IMR-90 (cell line): ENCODE data around the gene TSPYL4. TPM values are rescaled to one million over a fixed set of nuclear protein-coding genes. Genes with fewer than 3 reads are reported as not detected.

ENCODE experiments used
- ATAC-seq: fragments of 200-7000 bp; cut with Tn5 transposase; 2 replicates; pipeline ENCODE4 v1.9.1; 2020; ENCODE audit warnings: low read depth, mild to moderate bottlenecking, moderate library complexity
- BruUV-seq: library from RNA; stranded (reverse); fragments of 400-500 nt; replicated peaks from 2 replicates; lab custom pipeline; 2021; lab: Mats Ljungman, UMichigan
- CTCF ChIA-PET: fragments of 300-600 bp; formaldehyde crosslinking; extraction: SDS; loops from one replicate; lab custom pipeline; 2021; ENCODE audit warnings: antibody characterized with exemption; lab: Yijun Ruan, JAX
- POLR2A ChIA-PET: fragments of 300-600 bp; sonication (Branson Sonifier 250); formaldehyde crosslinking; loops from one replicate; lab custom pipeline; 2022; ENCODE audit warnings: antibody characterized with exemption; ENCODE audit not compliant: unreplicated experiment; lab: Charles Lee
- DNase-seq: peaks from one replicate; pipeline ENCODE4 v3.0.0; 2013
- H2AFZ ChIP-seq: replicated peaks from 2 replicates; pipeline ENCODE3; 2013; ENCODE audit warnings: low read length, mild to moderate bottlenecking; ENCODE audit not compliant: poor library complexity
- H2AK5ac ChIP-seq: 2 replicates; pipeline ENCODE4 v1.6.1; 2013; ENCODE audit warnings: low read depth, low read length, inconsistent platforms
- H2AK9ac ChIP-seq: replicated peaks from 2 replicates; pipeline ENCODE3; 2013; ENCODE audit warnings: mild to moderate bottlenecking, low read depth, low read length, moderate library complexity; ENCODE audit not compliant: poor library complexity
- H2BK120ac ChIP-seq: 2 replicates; pipeline ENCODE4 v1.6.1; 2013; ENCODE audit warnings: low read depth, low read length, inconsistent platforms
- H2BK15ac ChIP-seq: 3 replicates; pipeline ENCODE4 v1.6.1; 2013; ENCODE audit warnings: low read depth, low read length, inconsistent platforms
- H2BK20ac ChIP-seq: 2 replicates; pipeline ENCODE4 v1.6.1; 2013; ENCODE audit warnings: low read depth, mild to moderate bottlenecking, inconsistent platforms, low read length, moderate library complexity
- H2BK5ac ChIP-seq: 2 replicates; pipeline ENCODE4 v1.6.1; 2013; ENCODE audit warnings: mild to moderate bottlenecking, low read depth, low read length, inconsistent platforms; ENCODE audit not compliant: poor library complexity, severe bottlenecking
- H3K14ac ChIP-seq: replicated peaks from 2 replicates; pipeline ENCODE4 v1.6.1; 2013; ENCODE audit warnings: low read depth, low read length, inconsistent platforms
- H3K18ac ChIP-seq: 2 replicates; pipeline ENCODE4 v1.6.1; 2013; ENCODE audit warnings: low read depth, low read length, control low read depth
- H3K23ac ChIP-seq: 2 replicates; pipeline ENCODE4 v1.6.1; 2013; ENCODE audit warnings: low read depth, low read length, inconsistent platforms
- H3K27ac ChIP-seq: 2 replicates; pipeline ENCODE4 v1.5.1; 2013; ENCODE audit warnings: mild to moderate bottlenecking, control low read depth, low read length; ENCODE audit not compliant: insufficient read depth
- H3K27me3 ChIP-seq: 2 replicates; pipeline ENCODE4 v1.6.1; 2013; ENCODE audit warnings: low read length; ENCODE audit not compliant: control insufficient read depth, insufficient read depth
- H3K36me3 ChIP-seq: 2 replicates; pipeline ENCODE4 v1.6.1; 2013; ENCODE audit warnings: low read length, mixed read lengths; ENCODE audit not compliant: control insufficient read depth, insufficient read depth
- H3K4ac ChIP-seq: 2 replicates; pipeline ENCODE4 v1.6.1; 2013; ENCODE audit warnings: low read depth, low read length, inconsistent platforms
- H3K4me1 ChIP-seq: 2 replicates; pipeline ENCODE4 v1.6.1; 2013; ENCODE audit warnings: low read length, mixed read lengths; ENCODE audit not compliant: control insufficient read depth, insufficient read depth
- H3K4me2 ChIP-seq: 2 replicates; pipeline ENCODE4 v1.6.1; 2013; ENCODE audit warnings: low read depth, mild to moderate bottlenecking, control low read depth, low read length, moderate library complexity
- H3K4me3 ChIP-seq: 2 replicates; pipeline ENCODE4 v1.5.1; 2013; ENCODE audit warnings: low read depth, mild to moderate bottlenecking, control low read depth, low read length, moderate library complexity; ENCODE audit not compliant: insufficient read depth
- H3K56ac ChIP-seq: 2 replicates; pipeline ENCODE4 v1.6.1; 2013; ENCODE audit warnings: low read length, inconsistent platforms; ENCODE audit not compliant: insufficient read depth; ENCODE audit errors: extremely low read depth
- H3K79me1 ChIP-seq, 2 experiments: 2 replicates each; pipeline ENCODE4 v1.6.1; 2013; ENCODE audit warnings: low read length in 2 of 2, inconsistent platforms in 1 of 2, low read depth in 1 of 2
- H3K9ac ChIP-seq: 2 replicates; pipeline ENCODE4 v1.6.1; 2013; ENCODE audit warnings: low read depth, low read length, control low read depth
- H3K9me1 ChIP-seq: 2 replicates; pipeline ENCODE4 v1.6.1; 2013; ENCODE audit warnings: low read length, inconsistent platforms; ENCODE audit not compliant: insufficient read depth
- H3K9me3 ChIP-seq: 2 replicates; pipeline ENCODE4 v1.6.1; 2013; ENCODE audit warnings: low read length; ENCODE audit not compliant: control insufficient read depth, insufficient read depth
- H4K20me1 ChIP-seq: 2 replicates; pipeline ENCODE4 v1.6.1; 2013; ENCODE audit warnings: low read length, inconsistent platforms; ENCODE audit not compliant: insufficient read depth
- H4K5ac ChIP-seq: 2 replicates; pipeline ENCODE4 v1.6.1; 2013; ENCODE audit warnings: mild to moderate bottlenecking, low read depth, low read length, control low read depth
- H4K8ac ChIP-seq, 2 experiments: 2 replicates each; pipeline ENCODE4 v1.6.1; 2013; ENCODE audit warnings: low read depth in 2 of 2, low read length in 2 of 2, control low read depth in 1 of 2, inconsistent platforms in 1 of 2
- H4K91ac ChIP-seq: 2 replicates; pipeline ENCODE4 v1.6.1; 2013; ENCODE audit warnings: low read depth, low read length, inconsistent platforms; ENCODE audit not compliant: insufficient read depth
- BHLHE40 ChIP-seq: fragments of 150-350 bp; IDR thresholded peaks from 2 replicates; pipeline ENCODE4 v1.6.1; 2016; ENCODE audit warnings: mild to moderate bottlenecking, low read depth, low read length
- MAFK ChIP-seq: IDR thresholded peaks from 2 replicates; pipeline ENCODE4 v1.6.1; 2012; ENCODE audit warnings: low read depth, low read length, improper control_type of control experiment
- WGBS, 2 experiments: methylation state at CpG; one replicate each; pipeline versions ENCODE4 v1.1.5 to v1.1.7; 2013; ENCODE audit warnings: missing lambda C conversion rate in 2 of 2; ENCODE audit not compliant: insufficient read length in 1 of 2; ENCODE audit errors: extremely low coverage in 2 of 2; 5-methylcytosine and 5-hydroxymethylcytosine counted together
- dilution Hi-C: fragments of 300-500 bp; cut with HindIII; formaldehyde crosslinking; loops from one replicate; pipeline ENCODE4 v1.14.3; 2018; ENCODE audit warnings: low sequenced_read_pairs; ENCODE audit not compliant: unreplicated experiment
- in situ Hi-C: fragments of 300-500 bp; cut with MboI; formaldehyde crosslinking; loops from 3 replicates; pipeline ENCODE4 v1.14.3; 2019; ENCODE audit warnings: low sequenced_read_pairs, inconsistent platforms, mixed read lengths
- intact Hi-C: fragments of 100-400 bp; cut with micrococcal nuclease; formaldehyde crosslinking; loops from 2 replicates; pipeline ENCODE4 v1.10.0; 2022
- polyA plus RNA-seq, 3 experiments: library from polyadenylated mRNA; depleted of rRNA; stranded (reverse); fragments of >200 nt; gene quantifications; 2 replicates each; pipeline ENCODE4 v1.2.3, GENCODE V29; 2012; ENCODE audit warnings: low replicate concordance in 1 of 3
- total RNA-seq: library from RNA; depleted of rRNA; stranded (reverse); fragments of >200 nt; gene quantifications from 2 replicates; pipeline ENCODE4 v1.2.3, GENCODE V29; 2012
- TF ChIP-seq, protein P1 (sequence below): conservative IDR thresholded peaks from 2 replicates; pipeline ENCODE4 v1.5.1; 2012; ENCODE audit warnings: mild to moderate bottlenecking, low read depth, low read length, improper control_type of control experiment

The TSPYL4 gene
- total and polyA plus RNA-seq, 2 of the 4 experiments (the other 2 are of a cell fraction): 22.0 to 29.9 TPM

DNA sequence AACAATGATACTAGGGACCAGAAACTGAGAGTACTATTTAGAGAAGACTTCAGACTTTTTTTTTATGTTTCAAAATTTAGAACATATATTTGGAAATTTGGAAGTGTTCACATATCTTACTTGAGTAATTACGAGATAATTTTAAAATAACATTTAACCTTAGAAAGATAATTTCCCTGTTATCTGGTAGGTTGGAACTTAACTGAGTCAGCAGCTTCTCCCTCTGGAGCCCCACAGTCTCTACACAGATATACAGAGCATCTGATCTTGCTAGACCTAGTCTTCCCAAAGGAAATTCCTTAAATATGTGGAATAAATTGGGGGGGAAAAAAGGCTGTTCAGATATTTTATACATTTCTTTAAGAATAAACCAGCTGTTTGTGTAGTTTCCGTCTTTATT, 48.6 kb downstream of the TSPYL4 start:
- no peak overlapping the region for H2AK9ac ChIP-seq
- no peak overlapping the region for H2BK20ac ChIP-seq
- no peaks in the 10 kb centered on the region for H4K20me1 ChIP-seq
- H3K9ac ChIP-seq: no peak overlapping the region
- no peak overlapping the region for H4K8ac ChIP-seq
- no peaks in the 10 kb centered on the region for H3K9me3 ChIP-seq
- H3K23ac ChIP-seq: no peak overlapping the region
- dilution Hi-C loops (no loop called here), in situ Hi-C loops (no loop called here), intact Hi-C loops (loop anchor here (10.0 kb wide), 1 partner anchor 190 kb away; no protein-coding TSS in a partner anchor)
- DNase-seq (no peak), ATAC-seq (0 out of 2 replicates have a peak, but pooled peaks have one; percentile 48)
- no peak overlapping the region for H3K4me3 ChIP-seq
- no peak overlapping the region for H4K91ac ChIP-seq
- WGBS, 2 experiments: no CpG with 5 or more reads among the region's 2 CpGs
- no peaks in the 10 kb centered on the region for H3K27me3 ChIP-seq
- no peak overlapping the region for H2BK5ac ChIP-seq
- H2BK120ac ChIP-seq: no peak overlapping the region
- no peak overlapping the region for H3K27ac ChIP-seq
- no peaks in the 10 kb centered on the region; the same call in 1 of the 2 replicates for H3K9me1 ChIP-seq
- no peak overlapping the region for H2AK5ac ChIP-seq
- H3K4me1 ChIP-seq: peaks cover 5% of the 10 kb centered on the region
- TF ChIP-seq, protein P1, sequence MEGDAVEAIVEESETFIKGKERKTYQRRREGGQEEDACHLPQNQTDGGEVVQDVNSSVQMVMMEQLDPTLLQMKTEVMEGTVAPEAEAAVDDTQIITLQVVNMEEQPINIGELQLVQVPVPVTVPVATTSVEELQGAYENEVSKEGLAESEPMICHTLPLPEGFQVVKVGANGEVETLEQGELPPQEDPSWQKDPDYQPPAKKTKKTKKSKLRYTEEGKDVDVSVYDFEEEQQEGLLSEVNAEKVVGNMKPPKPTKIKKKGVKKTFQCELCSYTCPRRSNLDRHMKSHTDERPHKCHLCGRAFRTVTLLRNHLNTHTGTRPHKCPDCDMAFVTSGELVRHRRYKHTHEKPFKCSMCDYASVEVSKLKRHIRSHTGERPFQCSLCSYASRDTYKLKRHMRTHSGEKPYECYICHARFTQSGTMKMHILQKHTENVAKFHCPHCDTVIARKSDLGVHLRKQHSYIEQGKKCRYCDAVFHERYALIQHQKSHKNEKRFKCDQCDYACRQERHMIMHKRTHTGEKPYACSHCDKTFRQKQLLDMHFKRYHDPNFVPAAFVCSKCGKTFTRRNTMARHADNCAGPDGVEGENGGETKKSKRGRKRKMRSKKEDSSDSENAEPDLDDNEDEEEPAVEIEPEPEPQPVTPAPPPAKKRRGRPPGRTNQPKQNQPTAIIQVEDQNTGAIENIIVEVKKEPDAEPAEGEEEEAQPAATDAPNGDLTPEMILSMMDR: no peak
- no peak for TF ChIP-seq BHLHE40
- peak; percentile 67 for TF ChIP-seq MAFK
- H3K79me1 ChIP-seq: no peaks in the 10 kb centered on the region
- peak overlapping the region; percentile 70; the same call in 1 of the 2 replicates for H3K4me2 ChIP-seq
- CTCF ChIA-PET: interaction anchor here (0.6 to 1.1 kb wide), 3 partner anchors 11 to 94 kb away, joined by 3 read pairs; no protein-coding TSS in a partner anchor
- H4K5ac ChIP-seq: no peak overlapping the region
- no peak overlapping the region for H3K18ac ChIP-seq
- H2BK15ac ChIP-seq: no peak overlapping the region
- H3K56ac ChIP-seq: no peak overlapping the region
- H3K14ac ChIP-seq: no peak overlapping the region
- no peak overlapping the region for H3K4ac ChIP-seq
- no peak overlapping the region for H2AFZ ChIP-seq
- POLR2A ChIA-PET: no interaction called here
- no peaks in the 10 kb centered on the region; the same call in 1 of the 2 replicates for H3K36me3 ChIP-seq
- BruUV-seq: no TSS peak
